GM12874 (cell line): ENCODE measurements around the gene ALG8.

ENCODE experiments used
- CTCF ChIP-seq: IDR thresholded peaks from 2 replicates; pipeline ENCODE4 v1.5.1; 2011; ENCODE audit warnings: low read depth, mild to moderate bottlenecking, control low read depth, low read length, moderate library complexity; ENCODE audit not compliant: insufficient read depth

ALG8 gene

GRCh38 chr11:78079232-78080083 is 60.0 kb downstream of the ALG8 start, which contains the start of gene NDUFC2:
Gene NDUFC2 (minus strand): TSS chr11:78079862. CDS start chr11:78079744, 118 bp downstream.
- no peak for TF ChIP-seq CTCF

- TF ChIP-seq CTCF: no peak
Measured at GRCh38 chr11:78078218-78079167, 60.9 kb downstream of the ALG8 start.

GRCh38 chr11:78076733-78077403 is 62.6 kb downstream of the ALG8 start:
- TF ChIP-seq CTCF: no peak

GRCh38 chr11:78074756-78075155 is 64.7 kb downstream of the ALG8 start:
- no peak for TF ChIP-seq CTCF

- no peak for TF ChIP-seq CTCF
Measured at GRCh38 chr11:78072455-78072854, 67.0 kb downstream of the ALG8 start.

- TF ChIP-seq CTCF: no peak
Measured at GRCh38 chr11:78071717-78072116, 67.7 kb downstream of the ALG8 start.
